IMR-90 (cell line): Measurements from ENCODE around the gene AKAP5. TPM values are rescaled to one million over a fixed set of nuclear protein-coding genes. Genes with fewer than 3 reads are reported as not detected.

ENCODE experiments used
- ATAC-seq: fragments of 200-7000 bp; cut with Tn5 transposase; 2 replicates; pipeline ENCODE4 v1.9.1; 2020; ENCODE audit warnings: low read depth, mild to moderate bottlenecking, moderate library complexity
- BruUV-seq: library from RNA; stranded (reverse); fragments of 400-500 nt; replicated peaks from 2 replicates; lab custom pipeline; 2021; lab: Mats Ljungman, UMichigan
- CTCF ChIA-PET: fragments of 300-600 bp; formaldehyde crosslinking; extraction: SDS; loops from one replicate; lab custom pipeline; 2021; ENCODE audit warnings: antibody characterized with exemption; lab: Yijun Ruan, JAX
- POLR2A ChIA-PET: fragments of 300-600 bp; sonication (Branson Sonifier 250); formaldehyde crosslinking; loops from one replicate; lab custom pipeline; 2022; ENCODE audit warnings: antibody characterized with exemption; ENCODE audit not compliant: unreplicated experiment; lab: Charles Lee
- DNase-seq: peaks from one replicate; pipeline ENCODE4 v3.0.0; 2013
- H2AFZ ChIP-seq: replicated peaks from 2 replicates; pipeline ENCODE3; 2013; ENCODE audit warnings: low read length, mild to moderate bottlenecking; ENCODE audit not compliant: poor library complexity
- H2AK5ac ChIP-seq: 2 replicates; pipeline ENCODE4 v1.6.1; 2013; ENCODE audit warnings: low read depth, low read length, inconsistent platforms
- H2AK9ac ChIP-seq: replicated peaks from 2 replicates; pipeline ENCODE3; 2013; ENCODE audit warnings: mild to moderate bottlenecking, low read depth, low read length, moderate library complexity; ENCODE audit not compliant: poor library complexity
- H2BK120ac ChIP-seq: 2 replicates; pipeline ENCODE4 v1.6.1; 2013; ENCODE audit warnings: low read depth, low read length, inconsistent platforms
- H2BK15ac ChIP-seq: 3 replicates; pipeline ENCODE4 v1.6.1; 2013; ENCODE audit warnings: low read depth, low read length, inconsistent platforms
- H2BK20ac ChIP-seq: 2 replicates; pipeline ENCODE4 v1.6.1; 2013; ENCODE audit warnings: low read depth, mild to moderate bottlenecking, inconsistent platforms, low read length, moderate library complexity
- H2BK5ac ChIP-seq: 2 replicates; pipeline ENCODE4 v1.6.1; 2013; ENCODE audit warnings: mild to moderate bottlenecking, low read depth, low read length, inconsistent platforms; ENCODE audit not compliant: poor library complexity, severe bottlenecking
- H3K14ac ChIP-seq: replicated peaks from 2 replicates; pipeline ENCODE4 v1.6.1; 2013; ENCODE audit warnings: low read depth, low read length, inconsistent platforms
- H3K18ac ChIP-seq: 2 replicates; pipeline ENCODE4 v1.6.1; 2013; ENCODE audit warnings: low read depth, low read length, control low read depth
- H3K23ac ChIP-seq: 2 replicates; pipeline ENCODE4 v1.6.1; 2013; ENCODE audit warnings: low read depth, low read length, inconsistent platforms
- H3K27ac ChIP-seq: 2 replicates; pipeline ENCODE4 v1.5.1; 2013; ENCODE audit warnings: mild to moderate bottlenecking, control low read depth, low read length; ENCODE audit not compliant: insufficient read depth
- H3K27me3 ChIP-seq: 2 replicates; pipeline ENCODE4 v1.6.1; 2013; ENCODE audit warnings: low read length; ENCODE audit not compliant: control insufficient read depth, insufficient read depth
- H3K36me3 ChIP-seq: 2 replicates; pipeline ENCODE4 v1.6.1; 2013; ENCODE audit warnings: low read length, mixed read lengths; ENCODE audit not compliant: control insufficient read depth, insufficient read depth
- H3K4ac ChIP-seq: 2 replicates; pipeline ENCODE4 v1.6.1; 2013; ENCODE audit warnings: low read depth, low read length, inconsistent platforms
- H3K4me1 ChIP-seq: 2 replicates; pipeline ENCODE4 v1.6.1; 2013; ENCODE audit warnings: low read length, mixed read lengths; ENCODE audit not compliant: control insufficient read depth, insufficient read depth
- H3K4me2 ChIP-seq: 2 replicates; pipeline ENCODE4 v1.6.1; 2013; ENCODE audit warnings: low read depth, mild to moderate bottlenecking, control low read depth, low read length, moderate library complexity
- H3K4me3 ChIP-seq: 2 replicates; pipeline ENCODE4 v1.5.1; 2013; ENCODE audit warnings: low read depth, mild to moderate bottlenecking, control low read depth, low read length, moderate library complexity; ENCODE audit not compliant: insufficient read depth
- H3K56ac ChIP-seq: 2 replicates; pipeline ENCODE4 v1.6.1; 2013; ENCODE audit warnings: low read length, inconsistent platforms; ENCODE audit not compliant: insufficient read depth; ENCODE audit errors: extremely low read depth
- H3K79me1 ChIP-seq, 2 experiments: 2 replicates each; pipeline ENCODE4 v1.6.1; 2013; ENCODE audit warnings: low read length in 2 of 2, inconsistent platforms in 1 of 2, low read depth in 1 of 2
- H3K9ac ChIP-seq: 2 replicates; pipeline ENCODE4 v1.6.1; 2013; ENCODE audit warnings: low read depth, low read length, control low read depth
- H3K9me1 ChIP-seq: 2 replicates; pipeline ENCODE4 v1.6.1; 2013; ENCODE audit warnings: low read length, inconsistent platforms; ENCODE audit not compliant: insufficient read depth
- H3K9me3 ChIP-seq: 2 replicates; pipeline ENCODE4 v1.6.1; 2013; ENCODE audit warnings: low read length; ENCODE audit not compliant: control insufficient read depth, insufficient read depth
- H4K20me1 ChIP-seq: 2 replicates; pipeline ENCODE4 v1.6.1; 2013; ENCODE audit warnings: low read length, inconsistent platforms; ENCODE audit not compliant: insufficient read depth
- H4K5ac ChIP-seq: 2 replicates; pipeline ENCODE4 v1.6.1; 2013; ENCODE audit warnings: mild to moderate bottlenecking, low read depth, low read length, control low read depth
- H4K8ac ChIP-seq, 2 experiments: 2 replicates each; pipeline ENCODE4 v1.6.1; 2013; ENCODE audit warnings: low read depth in 2 of 2, low read length in 2 of 2, control low read depth in 1 of 2, inconsistent platforms in 1 of 2
- H4K91ac ChIP-seq: 2 replicates; pipeline ENCODE4 v1.6.1; 2013; ENCODE audit warnings: low read depth, low read length, inconsistent platforms; ENCODE audit not compliant: insufficient read depth
- BHLHE40 ChIP-seq: fragments of 150-350 bp; IDR thresholded peaks from 2 replicates; pipeline ENCODE4 v1.6.1; 2016; ENCODE audit warnings: mild to moderate bottlenecking, low read depth, low read length
- CEBPB ChIP-seq: IDR thresholded peaks from 2 replicates; pipeline ENCODE4 v1.6.1; 2012; ENCODE audit warnings: low read depth, low read length, improper control_type of control experiment
- ELK1 ChIP-seq: fragments of 150-350 bp; IDR thresholded peaks from 2 replicates; pipeline ENCODE4 v1.6.1; 2016; ENCODE audit warnings: low read depth, mild to moderate bottlenecking, low read length, moderate library complexity, borderline replicate concordance
- FOS ChIP-seq: fragments of 150-350 bp; IDR thresholded peaks from 2 replicates; pipeline ENCODE4 v1.6.1; 2016; ENCODE audit warnings: low read depth, low read length
- MAFK ChIP-seq: IDR thresholded peaks from 2 replicates; pipeline ENCODE4 v1.6.1; 2012; ENCODE audit warnings: low read depth, low read length, improper control_type of control experiment
- MXI1 ChIP-seq: IDR thresholded peaks from 2 replicates; pipeline ENCODE4 v1.6.1; 2012; ENCODE audit warnings: low read depth, mild to moderate bottlenecking, low read length, moderate library complexity, borderline replicate concordance
- NFE2L2 ChIP-seq: fragments of 150-350 bp; IDR thresholded peaks from 2 replicates; pipeline ENCODE4 v1.6.1; 2016; ENCODE audit warnings: low read depth, mild to moderate bottlenecking, low read length
- POLR2A ChIP-seq: IDR thresholded peaks from 2 replicates; pipeline ENCODE4 v1.6.1; 2012; ENCODE audit warnings: mild to moderate bottlenecking, low read depth, low read length
- RAD21 ChIP-seq: IDR thresholded peaks from 2 replicates; pipeline ENCODE4 v1.6.1; 2012; ENCODE audit warnings: low read length, improper control_type of control experiment
- RCOR1 ChIP-seq: IDR thresholded peaks from 2 replicates; pipeline ENCODE4 v1.6.1; 2012; ENCODE audit warnings: mild to moderate bottlenecking, low read length, improper control_type of control experiment; ENCODE audit not compliant: insufficient replicate concordance
- RFX5 ChIP-seq: IDR thresholded peaks from 2 replicates; pipeline ENCODE4 v1.8.0; 2012; ENCODE audit warnings: low read depth, mild to moderate bottlenecking, low read length, moderate library complexity
- SMC3 ChIP-seq: fragments of 150-350 bp; IDR thresholded peaks from 2 replicates; pipeline ENCODE4 v1.6.1; 2016; ENCODE audit warnings: low read depth, mild to moderate bottlenecking, antibody characterized with exemption, low read length, moderate library complexity
- USF2 ChIP-seq: fragments of 150-350 bp; IDR thresholded peaks from 2 replicates; pipeline ENCODE4 v1.6.1; 2017; ENCODE audit warnings: mild to moderate bottlenecking, antibody characterized with exemption, low read length, low read depth
- WGBS, 2 experiments: methylation state at CpG; one replicate each; pipeline versions ENCODE4 v1.1.5 to v1.1.7; 2013; ENCODE audit warnings: missing lambda C conversion rate in 2 of 2; ENCODE audit not compliant: insufficient read length in 1 of 2; ENCODE audit errors: extremely low coverage in 2 of 2; 5-methylcytosine and 5-hydroxymethylcytosine counted together
- dilution Hi-C: fragments of 300-500 bp; cut with HindIII; formaldehyde crosslinking; loops from one replicate; pipeline ENCODE4 v1.14.3; 2018; ENCODE audit warnings: low sequenced_read_pairs; ENCODE audit not compliant: unreplicated experiment
- in situ Hi-C: fragments of 300-500 bp; cut with MboI; formaldehyde crosslinking; loops from 3 replicates; pipeline ENCODE4 v1.14.3; 2019; ENCODE audit warnings: low sequenced_read_pairs, inconsistent platforms, mixed read lengths
- intact Hi-C: fragments of 100-400 bp; cut with micrococcal nuclease; formaldehyde crosslinking; loops from 2 replicates; pipeline ENCODE4 v1.10.0; 2022
- polyA plus RNA-seq, 3 experiments: library from polyadenylated mRNA; depleted of rRNA; stranded (reverse); fragments of >200 nt; gene quantifications; 2 replicates each; pipeline ENCODE4 v1.2.3, GENCODE V29; 2012; ENCODE audit warnings: low replicate concordance in 1 of 3
- total RNA-seq: library from RNA; depleted of rRNA; stranded (reverse); fragments of >200 nt; gene quantifications from 2 replicates; pipeline ENCODE4 v1.2.3, GENCODE V29; 2012
- TF ChIP-seq, protein P1 (sequence below): conservative IDR thresholded peaks from 2 replicates; pipeline ENCODE4 v1.5.1; 2012; ENCODE audit warnings: mild to moderate bottlenecking, low read depth, low read length, improper control_type of control experiment

AKAP5 gene
- total and polyA plus RNA-seq, 2 of the 4 experiments (the other 2 are of a cell fraction) = 0.21 to 0.72 TPM

DNA sequence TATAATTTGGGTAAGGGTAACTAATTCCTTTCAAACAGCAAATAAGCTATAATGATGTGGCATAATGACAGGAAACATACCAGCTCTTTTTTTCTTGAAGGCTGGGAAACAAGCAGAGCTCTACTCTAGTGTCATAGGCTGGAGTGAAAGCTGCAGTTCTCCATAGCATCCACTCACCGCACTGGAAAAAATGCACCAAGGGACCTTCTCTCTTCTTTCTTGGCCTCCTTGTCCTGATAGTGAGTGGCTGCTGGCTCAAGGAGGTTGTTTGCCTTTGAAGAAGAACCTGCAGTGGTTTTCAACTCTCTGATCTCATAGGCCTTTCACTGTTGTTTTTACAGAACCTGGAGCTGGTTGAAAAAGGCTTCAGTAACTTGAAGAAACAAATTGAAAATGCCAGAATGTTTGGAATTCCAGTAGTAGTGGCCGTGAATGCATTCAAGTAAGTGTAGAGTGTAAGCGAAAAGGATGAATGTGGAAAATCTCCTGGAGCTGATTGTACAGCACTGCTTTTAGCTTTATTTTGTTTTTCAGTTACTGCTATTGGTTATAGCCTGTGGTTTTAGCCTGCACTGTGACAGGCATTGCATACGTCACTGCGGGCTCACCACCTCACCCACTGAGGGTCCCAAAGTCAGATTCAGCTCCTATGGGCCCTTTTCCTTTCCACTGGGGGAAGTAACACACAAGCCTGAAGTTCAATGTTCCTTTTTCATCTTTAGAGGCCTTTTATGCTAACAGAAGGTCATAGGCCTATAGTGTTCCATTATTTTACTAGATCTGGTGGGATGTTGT lies 17.2 kb upstream of the AKAP5 start:
- in situ Hi-C loops = no loop called here
- Histone ChIP-seq H4K8ac (peak overlapping the region in 1 of 2 experiments; percentile 39; a peak in 1 of 4 replicates), H3K23ac (no peak overlapping the region), H2AK9ac (no peak overlapping the region), H2AK5ac (no peak overlapping the region), H3K4me2 (no peak overlapping the region), H3K9me3 (no peaks in the 10 kb centered on the region), H3K4me3 (no peak overlapping the region), H3K18ac (0 out of 2 replicates have a peak overlapping the region, but pooled peaks have one; percentile 8), H2AFZ (no peak overlapping the region), H3K14ac (no peak overlapping the region; the same call in 1 of the 2 replicates), H4K5ac (no peak overlapping the region), H3K27ac (no peak overlapping the region), H2BK120ac (no peak overlapping the region), H3K56ac (no peak overlapping the region), H3K27me3 (no peaks in the 10 kb centered on the region), H4K91ac (peak overlapping the region; percentile 33; the same call in 1 of the 2 replicates), H4K20me1 (no peaks in the 10 kb centered on the region), H2BK15ac (peak overlapping the region; percentile 43; the same call in 1 of the 3 replicates), H2BK5ac (peak overlapping the region; percentile 32), H3K79me1 (peaks cover 0 to 9% of the 10 kb centered on the region in 2 experiments; a peak in 1 of 4 replicates), H3K36me3 (peaks cover 17% of the 10 kb centered on the region), H3K9ac (no peak overlapping the region), H3K4me1 (peaks cover 8% of the 10 kb centered on the region; the same call in 1 of the 2 replicates), H2BK20ac (no peak overlapping the region), H3K9me1 (peaks cover 8% of the 10 kb centered on the region), H3K4ac (no peak overlapping the region)
- no TSS peak for BruUV-seq
- POLR2A ChIA-PET = no interaction called here
- DNase-seq = no peak
- WGBS, 2 experiments = 20% methylated on average over 1 of the region's 5 CpGs; no CpG with 5 or more reads in 1 of the 2 experiments
- CTCF ChIA-PET = interaction anchor here (0.6 to 1.0 kb wide), 2 partner anchors 18 to 24 kb away, joined by 3 read pairs; no protein-coding TSS in a partner anchor
- dilution Hi-C loops = no loop called here
- ATAC-seq = peak; percentile 50
- intact Hi-C loops = no loop called here
- TF ChIP-seq USF2 (no peak), MAFK (no peak), NFE2L2 (no peak), RAD21 (no peak), SMC3 (no peak), RFX5 (no peak), POLR2A (no peak), MXI1 (no peak), ELK1 (no peak), BHLHE40 (no peak), RCOR1 (no peak), CEBPB (no peak), FOS (no peak)
- TF ChIP-seq, protein P1, sequence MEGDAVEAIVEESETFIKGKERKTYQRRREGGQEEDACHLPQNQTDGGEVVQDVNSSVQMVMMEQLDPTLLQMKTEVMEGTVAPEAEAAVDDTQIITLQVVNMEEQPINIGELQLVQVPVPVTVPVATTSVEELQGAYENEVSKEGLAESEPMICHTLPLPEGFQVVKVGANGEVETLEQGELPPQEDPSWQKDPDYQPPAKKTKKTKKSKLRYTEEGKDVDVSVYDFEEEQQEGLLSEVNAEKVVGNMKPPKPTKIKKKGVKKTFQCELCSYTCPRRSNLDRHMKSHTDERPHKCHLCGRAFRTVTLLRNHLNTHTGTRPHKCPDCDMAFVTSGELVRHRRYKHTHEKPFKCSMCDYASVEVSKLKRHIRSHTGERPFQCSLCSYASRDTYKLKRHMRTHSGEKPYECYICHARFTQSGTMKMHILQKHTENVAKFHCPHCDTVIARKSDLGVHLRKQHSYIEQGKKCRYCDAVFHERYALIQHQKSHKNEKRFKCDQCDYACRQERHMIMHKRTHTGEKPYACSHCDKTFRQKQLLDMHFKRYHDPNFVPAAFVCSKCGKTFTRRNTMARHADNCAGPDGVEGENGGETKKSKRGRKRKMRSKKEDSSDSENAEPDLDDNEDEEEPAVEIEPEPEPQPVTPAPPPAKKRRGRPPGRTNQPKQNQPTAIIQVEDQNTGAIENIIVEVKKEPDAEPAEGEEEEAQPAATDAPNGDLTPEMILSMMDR = no peak
